NCI-H524 (cell line): ENCODE measurements around the gene TAS1R1.
"Not testable (repeated sequence)": the region's sequence is repeated elsewhere in the genome, so short reads cannot be mapped to it uniquely, and the experiment has no call there.

Source experiments
- DNase-seq, 2 experiments: peaks; one replicate each; lab custom pipeline; 2025; lab: John Stamatoyannopoulos, UW

TAS1R1 gene

DNA sequence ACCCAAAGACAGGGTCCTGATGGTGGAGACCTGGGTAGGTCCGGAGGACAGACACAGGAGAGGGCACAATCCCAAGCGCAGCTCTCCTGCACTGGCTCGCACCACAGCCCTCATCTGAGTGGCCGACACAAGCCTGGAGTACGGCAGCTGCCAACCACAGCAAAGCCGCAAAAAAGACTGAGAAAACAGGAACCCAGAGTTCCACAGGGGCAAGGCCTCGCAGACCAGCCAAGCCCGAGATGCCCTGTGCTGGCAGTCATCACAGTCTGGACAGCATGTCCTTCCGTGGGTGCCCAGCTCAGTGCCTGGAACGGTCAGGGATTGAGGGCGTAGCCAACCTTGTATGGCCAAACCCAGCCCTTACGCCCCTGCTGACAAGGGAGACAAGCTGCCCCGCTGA, 36.1 kb downstream of the TAS1R1 start:
- DNase-seq = no peak

DNA sequence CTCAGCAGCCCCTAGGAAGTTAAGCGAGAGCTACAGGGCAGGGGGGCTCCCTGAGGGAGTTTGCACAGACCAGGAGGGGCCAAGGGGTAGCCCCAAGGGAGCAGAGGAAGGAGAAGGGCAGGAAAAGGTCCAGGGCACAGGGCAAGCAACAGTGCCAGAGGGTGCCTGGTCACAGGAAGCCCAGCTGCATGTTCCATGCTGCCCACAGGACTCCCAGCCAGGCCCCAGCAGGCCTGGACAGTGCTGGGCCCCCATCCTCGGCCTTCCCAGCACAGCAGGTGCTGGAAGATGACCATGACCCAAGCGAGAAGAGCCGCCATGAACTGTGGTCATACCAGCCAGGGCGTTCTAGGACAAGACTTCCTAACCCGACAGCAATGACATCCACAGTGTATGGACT, 36.5 kb downstream of the TAS1R1 start:
- DNase-seq = no peak

DNA sequence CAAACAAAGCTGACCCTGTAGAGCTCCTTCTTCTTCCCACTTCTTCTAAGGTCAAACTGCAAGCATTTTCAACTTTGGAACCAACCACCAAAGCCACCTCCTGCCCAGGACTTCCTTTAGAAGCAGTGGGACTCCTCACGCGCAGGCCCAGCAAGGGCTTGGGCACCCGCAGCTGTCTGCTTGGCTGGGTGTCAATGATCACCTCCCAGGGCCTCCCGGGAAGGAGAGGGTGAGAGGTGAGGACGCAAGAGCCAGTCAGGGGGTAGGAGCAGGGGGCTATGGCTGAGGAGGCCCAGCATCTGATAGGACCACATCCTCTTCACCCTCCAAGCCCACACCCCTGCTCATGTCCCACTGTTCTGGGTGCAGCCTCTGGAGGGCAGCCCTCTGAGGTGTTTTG, 37.3 kb downstream of the TAS1R1 start:
- DNase-seq = no peak

DNA sequence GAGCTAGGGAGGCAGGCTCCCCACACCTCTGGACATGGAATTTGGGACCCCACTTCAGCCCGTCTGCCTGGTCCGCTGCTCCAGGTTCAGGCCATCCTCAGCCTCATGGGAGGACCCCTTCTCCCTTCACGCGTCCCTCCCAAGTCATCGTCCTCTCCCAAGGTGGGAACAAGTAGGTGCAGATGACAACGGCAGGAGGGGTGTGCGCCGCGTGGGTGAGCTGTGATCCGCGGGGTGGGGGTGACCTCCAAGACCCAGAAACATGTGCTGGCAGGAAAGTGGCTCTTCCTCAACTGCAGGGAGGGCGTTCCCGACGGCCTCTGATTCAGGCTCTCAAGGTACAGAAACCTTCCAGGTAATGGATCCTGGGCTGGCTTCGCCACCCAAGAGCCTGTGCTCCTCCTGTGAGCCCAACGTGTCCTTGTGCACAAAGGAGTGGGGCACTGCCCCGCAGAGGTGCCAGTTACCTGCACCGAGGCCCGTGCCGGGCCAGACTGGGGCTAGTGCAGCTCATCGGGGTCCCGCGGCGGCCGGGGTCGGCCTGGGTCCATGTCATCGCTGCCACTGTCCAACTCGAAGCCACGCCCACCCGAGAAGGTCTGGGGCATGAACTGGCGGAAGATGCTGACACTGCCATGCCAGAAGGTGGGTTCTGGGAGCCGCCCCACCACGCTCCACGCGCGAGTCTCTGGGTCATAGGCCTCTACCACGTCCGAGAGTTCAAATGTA, 37.9 kb downstream of the TAS1R1 start:
- no peak for DNase-seq

DNA sequence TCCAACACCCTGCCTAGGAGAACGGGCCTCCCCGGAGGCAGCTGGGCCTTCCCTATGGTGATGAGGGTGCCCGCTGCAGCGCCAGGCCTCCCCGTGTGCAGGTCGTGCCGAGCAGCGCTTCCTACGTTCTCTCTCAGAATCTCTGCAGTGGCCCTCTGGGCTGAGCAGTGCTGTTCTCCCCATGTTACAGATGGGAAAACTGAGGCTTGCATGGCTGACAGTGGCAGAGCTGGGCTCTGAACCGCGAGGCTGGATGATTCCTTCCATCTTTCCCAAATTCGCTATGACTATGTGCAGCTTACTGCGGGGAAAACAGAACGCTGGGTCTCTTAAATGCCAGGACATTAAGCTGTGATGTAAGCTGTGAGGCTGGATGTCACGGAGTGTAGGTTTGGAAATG, 38.7 kb downstream of the TAS1R1 start:
- no peak for DNase-seq

DNA sequence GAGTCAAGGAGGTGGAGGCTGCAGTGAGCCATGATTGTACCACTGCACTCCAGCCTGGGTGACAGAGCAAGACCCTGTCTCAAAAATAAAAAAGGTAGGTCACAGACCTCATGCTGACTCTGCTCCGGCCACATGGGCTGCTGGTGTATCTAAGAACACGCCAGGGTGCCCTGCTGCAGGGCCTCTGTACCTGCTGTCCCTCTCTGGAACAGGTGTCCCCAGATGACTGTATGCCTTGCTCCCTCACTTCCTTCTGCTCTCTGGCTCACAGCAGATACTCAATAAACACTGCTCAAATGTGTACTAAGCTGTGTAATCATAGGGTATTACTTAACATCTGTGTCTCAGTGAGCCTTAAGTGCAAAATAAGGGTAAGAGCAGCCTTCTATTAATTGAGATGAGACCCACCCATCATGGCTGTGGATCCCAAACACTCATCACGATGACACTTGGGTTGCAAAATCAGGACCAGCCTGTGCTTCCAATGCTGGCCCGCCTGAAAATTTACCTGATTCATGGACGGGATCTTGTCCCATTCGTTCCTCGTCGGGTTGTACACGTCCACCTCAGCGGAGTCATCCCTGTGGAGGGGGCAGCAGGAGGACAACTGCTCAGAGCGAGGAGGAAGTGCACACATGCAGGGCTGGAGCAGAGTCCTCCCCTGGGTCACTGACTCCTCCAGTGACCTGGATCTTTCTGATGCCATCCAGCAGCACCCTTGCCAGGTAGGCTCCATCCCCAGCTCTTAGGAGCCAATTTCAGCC, 40.1 kb downstream of the TAS1R1 start:
- DNase-seq = peak in 1 of 2 experiments; percentile 51

DNA sequence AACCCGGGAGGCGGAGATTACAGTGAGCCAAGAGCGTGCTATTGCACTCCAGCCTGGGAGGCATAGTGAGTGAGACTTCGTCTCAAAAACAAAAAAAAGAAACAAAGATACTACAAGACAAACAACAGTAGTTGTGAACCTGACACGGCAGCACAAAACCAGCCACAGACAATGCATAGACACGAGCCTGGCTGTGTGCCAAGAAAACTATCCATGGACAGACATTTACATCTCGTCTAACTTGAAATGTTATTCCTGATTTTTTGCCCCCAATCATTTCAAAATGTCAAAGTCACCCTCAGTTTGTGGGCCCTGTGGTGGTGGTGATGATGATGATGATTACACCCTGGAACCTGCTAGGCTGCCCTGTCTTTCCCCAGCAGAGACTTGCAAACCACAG, 41.2 kb downstream of the TAS1R1 start:
- no peak for DNase-seq

DNA sequence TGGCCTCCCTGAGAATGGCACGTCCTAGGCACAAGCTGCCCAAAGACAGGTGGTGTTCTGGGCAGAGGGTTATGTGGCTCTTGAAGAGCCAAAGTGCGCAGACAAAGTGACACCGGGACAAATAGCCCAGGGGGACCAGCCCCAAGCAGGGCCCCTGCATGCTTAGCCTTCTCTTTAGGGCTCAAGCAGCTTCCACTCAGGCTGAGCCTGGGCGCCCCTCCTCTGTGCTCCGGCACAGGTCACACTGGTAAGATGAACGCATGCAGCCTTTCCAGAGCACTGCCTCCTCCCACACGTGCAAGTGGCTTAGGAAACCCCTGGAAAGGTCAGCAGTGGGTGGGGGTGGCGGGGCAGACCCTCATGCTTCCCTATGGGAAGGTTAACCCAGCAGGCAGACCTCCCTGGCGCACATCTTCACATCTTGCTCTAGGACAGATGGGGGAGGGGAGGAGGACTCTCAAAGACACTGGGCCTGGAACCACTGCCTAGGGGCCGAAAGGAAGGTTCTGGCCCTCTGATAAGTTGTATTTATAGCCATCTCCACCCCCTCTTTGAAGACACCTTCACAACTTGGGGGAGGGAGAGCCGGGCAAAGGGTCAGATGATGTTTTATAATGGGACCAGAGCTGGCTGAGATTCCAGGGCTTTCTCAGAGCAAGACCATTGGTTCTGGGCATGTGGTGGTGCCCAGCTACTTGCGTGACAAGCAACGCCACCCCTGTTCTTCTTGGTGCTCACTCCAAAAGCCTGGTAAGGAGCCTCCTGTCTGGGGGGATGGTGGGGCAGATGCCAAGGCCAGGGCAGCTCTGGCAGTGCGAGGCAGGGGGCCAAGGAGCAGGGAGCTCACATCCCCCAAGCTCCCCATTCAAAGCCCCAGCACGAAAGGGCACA, 42.0 kb downstream of the TAS1R1 start:
- no peak for DNase-seq

DNA sequence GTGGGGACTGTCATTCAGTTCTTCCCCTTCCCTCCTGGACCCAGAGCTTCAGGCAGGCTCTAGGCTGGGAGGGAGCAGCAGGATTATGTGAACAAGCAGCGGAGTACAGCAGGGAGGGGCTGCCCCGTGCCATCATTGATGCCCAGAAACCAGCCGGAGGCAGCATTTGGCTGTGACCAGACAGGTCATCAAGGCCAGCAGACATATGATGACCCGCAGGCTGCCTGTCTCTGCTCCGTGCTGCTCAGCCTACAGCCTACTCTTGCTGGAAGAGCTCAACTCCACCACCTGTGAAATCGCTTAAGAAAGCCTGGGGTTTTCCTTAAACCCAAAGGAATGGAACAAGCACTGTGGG, 42.6 kb downstream of the TAS1R1 start:
- no peak for DNase-seq

DNA sequence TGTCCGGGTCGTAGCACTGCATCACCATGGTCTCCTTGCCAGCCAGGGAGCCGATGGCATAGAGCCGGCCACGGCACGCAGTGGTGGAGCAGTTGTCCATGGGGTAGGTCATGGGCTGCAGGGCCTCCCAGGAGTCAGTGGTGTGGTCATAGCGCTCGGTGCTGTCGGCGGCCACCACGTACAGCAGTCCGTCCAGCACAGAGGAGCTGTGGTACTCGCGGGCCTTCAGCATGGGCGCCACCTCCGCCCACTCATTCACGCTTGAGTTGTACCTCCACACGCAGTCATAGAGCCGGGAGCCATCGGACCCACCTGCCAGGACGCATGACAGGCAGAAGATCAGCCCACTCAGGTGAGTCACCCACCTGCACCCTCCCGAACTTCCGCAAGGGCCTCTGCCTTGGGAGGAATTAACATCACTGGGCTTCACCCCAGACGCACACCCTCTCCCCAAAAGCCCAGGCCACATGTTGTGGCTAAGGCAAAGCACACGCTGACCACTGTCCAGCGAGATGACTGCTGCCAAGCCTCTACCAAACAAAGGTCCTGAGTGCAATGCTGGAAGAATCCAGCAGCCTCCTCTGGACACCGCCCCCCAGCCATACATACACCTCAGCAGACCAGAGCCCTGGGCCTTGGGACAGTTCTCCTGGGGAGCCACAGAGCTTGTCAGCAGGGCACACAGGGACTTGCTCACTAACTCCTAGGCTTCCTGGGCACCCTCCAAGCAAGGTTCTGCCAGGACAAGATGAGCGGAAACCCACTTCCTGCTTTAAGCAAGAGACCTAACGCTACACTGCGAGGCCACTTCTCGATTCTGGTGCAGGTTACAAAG, 44.3 kb downstream of the TAS1R1 start:
- no peak for DNase-seq

DNA sequence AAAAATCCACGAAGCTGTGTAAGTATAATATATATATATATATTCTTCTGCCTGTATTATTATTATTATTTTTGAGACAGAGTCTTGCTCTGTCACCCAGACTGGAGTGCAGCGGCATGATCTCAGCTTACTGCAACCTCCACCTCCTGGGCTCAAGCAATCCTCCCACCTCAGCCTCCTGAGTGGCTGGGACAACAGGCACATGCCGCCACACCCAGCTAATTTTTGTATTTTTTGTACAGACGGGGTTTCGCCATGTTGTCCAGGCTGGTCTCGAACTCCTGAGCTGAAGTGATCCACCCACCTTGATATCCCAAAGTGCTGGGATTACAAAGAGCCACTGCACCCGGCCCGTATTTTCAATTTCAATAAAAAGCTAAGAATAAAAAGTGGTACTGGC, 44.9 kb downstream of the TAS1R1 start:
- DNase-seq = not testable (repeated sequence)

DNA sequence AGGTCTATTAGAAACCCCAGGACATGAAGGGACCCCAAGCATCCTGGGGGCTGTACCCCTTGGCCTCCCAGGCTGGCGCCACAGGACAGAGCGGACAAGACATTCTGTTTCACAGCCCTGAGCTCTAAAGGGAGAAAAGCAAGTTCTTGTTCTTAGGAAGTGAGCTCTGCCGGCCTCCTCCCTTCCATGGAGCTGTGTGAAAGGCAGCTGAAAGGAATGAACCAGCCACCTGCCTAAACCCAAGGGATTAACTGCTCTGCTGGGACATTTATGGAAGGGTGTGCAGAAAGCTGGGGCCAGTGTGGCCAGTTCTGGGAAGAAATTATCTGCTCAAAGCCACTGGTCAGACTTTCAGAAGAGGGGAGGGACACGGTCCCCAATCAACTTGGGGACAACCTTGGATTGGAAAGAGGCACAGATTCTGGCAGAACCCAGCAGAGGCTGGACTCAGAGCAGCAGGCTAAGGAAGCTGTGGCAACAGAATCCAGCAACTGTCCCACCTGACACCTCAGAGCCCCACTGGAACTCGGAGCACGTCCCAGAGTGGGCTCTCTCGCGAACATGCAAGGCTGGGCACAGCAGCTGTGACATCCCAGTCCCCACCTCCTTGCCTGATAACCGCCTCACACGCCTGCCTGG, 45.4 kb downstream of the TAS1R1 start:
- DNase-seq = peak in 1 of 2 experiments; percentile 15

DNA sequence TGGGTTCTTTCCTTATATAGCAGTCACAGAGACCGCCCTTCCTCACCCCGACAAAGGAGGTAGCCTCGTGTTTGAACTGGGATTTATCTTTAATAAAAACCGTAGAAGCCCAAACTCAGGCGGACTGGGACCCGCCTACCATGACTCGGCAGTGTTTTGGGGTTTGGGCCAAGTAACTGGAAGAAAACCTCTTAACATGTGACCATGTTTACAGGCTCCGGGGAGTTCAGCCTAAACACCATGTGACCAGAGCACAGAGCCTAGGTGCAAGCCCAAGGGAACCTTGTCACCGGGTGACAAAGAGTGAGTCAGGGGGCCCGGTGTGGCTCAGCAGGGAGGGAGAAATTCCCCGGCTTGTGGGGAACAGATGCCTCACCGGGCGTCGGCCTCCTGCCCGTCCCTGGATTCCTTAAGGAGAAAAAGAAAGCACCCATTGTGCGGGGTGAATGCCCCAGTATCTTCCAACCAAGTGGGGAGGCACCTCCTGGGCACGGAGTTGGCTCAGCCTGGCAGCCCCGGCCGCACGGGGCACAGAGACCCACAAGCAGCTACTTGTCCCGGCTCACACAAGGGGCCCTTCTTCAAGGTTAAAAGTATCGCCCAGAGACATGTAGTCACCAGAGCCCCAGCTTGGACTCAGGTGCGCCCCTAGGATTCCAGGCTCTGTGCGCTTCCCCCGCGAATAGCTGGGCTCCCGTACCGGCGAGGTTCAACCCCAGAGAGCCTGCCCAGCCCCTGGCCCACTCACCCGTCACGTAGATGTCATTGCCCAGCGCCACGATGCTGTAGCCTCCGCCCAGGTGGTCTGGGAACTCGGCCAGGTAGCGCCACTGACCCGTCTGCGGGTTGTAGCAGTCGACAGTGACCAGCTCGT, 46.2 kb downstream of the TAS1R1 start:
- peak in 1 of 2 experiments; percentile 28 for DNase-seq

DNA sequence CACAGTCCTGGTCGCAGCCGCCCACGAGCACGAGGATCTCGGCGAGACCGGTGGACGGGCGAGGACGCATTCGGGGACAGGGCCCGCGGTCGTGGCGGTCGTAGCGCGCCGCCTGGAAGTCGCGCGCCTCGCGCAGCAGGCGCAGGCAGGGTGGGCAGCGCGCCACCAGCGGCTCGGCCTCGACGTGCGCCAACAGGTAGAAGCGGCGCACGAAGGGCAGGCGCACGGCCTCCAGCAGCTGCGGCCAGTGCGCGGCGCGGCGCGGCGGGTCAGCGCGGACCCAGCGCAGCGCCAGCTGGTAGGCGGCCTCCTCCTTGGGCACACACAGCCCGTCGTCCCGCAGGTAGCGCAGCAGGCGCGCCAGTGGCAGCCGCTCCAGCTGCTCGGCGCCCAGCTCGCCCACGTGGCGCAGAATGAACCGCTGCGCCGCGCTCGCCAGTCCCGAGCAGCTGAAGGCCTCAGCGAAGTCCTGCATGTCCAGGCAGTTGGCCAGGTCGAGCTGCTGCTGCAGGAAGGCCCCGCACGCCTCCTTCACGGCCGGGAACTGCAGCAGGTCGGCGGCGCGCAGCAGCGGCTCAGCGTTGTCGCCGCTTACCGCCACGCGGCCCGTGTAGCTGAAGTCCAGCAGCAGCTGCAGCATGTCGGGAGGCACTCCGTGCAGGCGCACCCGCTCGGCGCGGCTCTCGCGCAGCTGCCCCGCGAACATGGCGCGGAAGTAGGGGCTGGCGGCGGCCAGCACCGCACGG, 47.0 kb downstream of the TAS1R1 start:
- DNase-seq = peak in 1 of 2 experiments; percentile 53

DNA sequence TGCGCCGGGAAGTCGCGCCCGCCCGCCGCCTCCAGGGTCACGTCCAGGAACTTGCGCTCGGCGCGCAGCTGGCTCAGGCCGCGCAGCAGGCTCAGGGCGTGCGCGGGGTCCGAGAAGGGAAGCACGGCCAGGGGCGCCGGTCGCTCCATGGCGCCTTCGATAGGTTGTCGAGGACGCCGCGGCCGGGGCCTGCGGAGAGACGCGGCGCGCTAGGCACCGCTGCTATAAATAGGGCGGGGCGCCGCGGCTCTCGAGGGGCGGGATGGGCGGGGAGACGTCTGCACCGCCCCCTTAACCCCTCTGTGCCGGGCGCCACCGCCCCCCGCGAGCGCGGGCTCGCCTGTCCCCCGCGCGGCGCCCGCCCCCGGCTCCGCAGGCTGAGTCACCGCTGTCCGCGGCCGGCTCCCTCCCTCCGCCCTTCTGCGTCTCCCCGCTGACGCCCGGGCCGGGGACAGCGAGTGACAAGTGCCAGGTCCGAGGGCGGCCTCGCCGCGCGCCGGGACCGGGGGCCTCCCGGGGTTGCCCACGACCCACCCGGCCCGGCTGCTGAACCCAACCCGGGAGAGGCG, 47.6 kb downstream of the TAS1R1 start, which contains the start of gene KLHL21:
TSS of gene KLHL21 (minus strand) at position 201 of the 569 bp plus-strand sequence. CDS start at position 149, 52 bp downstream.
- DNase-seq = peak in 1 of 2 experiments; percentile 70

DNA sequence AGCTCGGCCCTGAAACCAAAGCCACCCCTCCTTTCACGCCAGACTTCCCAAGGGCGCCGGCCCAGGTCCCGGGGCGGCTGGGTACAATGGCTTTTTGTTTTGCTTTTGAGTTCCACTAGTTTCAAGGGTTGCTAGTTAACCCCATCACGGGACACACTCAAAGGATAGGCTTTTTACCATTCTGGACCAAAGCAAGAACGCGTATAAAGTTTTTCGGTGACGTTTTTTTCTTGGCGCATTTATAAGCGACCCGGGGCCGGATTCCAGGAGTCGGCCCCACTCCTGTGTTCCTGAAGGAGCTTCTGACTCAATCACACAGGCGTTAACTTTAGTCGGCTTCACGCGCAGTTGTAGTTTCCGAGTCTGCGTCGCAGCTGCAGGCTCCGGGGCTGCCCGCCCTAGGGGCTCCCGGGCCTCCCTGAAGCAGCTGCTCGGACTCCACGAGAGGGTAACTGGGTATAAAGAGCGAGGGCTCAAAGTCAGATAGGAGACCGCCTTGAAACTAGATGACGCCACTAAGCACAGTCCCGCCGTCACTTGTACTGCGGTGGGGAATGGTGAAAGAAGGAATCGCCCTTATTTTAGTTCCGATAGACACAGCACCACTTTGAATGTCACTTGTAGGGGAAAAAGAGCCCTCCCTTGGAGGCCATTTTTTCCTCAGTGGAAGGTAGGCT, 48.3 kb downstream of the TAS1R1 start:
- peak in 1 of 2 experiments; percentile 44 for DNase-seq

DNA sequence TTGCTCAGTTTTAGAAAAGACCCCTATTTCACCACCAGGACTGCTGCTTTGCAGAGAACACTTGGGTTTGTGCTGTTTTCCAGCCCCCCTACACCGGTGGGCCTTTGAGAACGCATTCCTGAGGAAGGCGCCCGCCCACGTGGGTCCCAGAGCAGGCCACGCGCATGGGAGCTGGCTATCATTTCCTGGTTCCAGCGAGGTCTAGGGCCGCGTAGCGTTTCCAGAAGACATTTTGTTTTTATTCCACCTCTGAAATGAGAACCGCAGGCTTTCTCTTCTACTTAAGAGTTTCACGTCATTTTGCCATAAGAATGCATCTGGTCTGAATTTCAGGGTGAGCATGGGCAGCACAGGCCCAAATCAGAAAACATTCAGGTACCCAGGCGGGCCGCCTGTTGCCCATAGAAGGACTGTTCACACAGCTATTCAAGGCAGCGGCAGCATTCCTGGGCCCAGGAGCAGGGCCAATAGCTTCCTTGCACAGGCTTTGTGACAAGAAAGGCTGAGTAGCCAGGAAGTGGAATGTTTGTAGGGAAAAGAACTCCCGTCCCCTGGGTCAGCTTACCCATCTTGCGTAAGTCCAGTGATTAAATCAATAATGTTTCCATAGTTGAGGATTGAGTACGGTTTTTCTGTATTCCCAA, 48.9 kb downstream of the TAS1R1 start:
- no peak for DNase-seq
